GM21825 (cell line): ENCODE measurements around the gene TEK.
"Not testable (repeated sequence)": the region's sequence is repeated elsewhere in the genome, so short reads cannot be mapped to it uniquely, and the experiment has no call there.

Experiments used
- ATAC-seq: cut with Tn5 transposase; IDR thresholded peaks from one replicate; pipeline ENCODE4 v1.9.1; 2021; ENCODE audit warnings: mild to moderate bottlenecking, moderate library complexity; ENCODE audit not compliant: unreplicated experiment

TEK gene

GRCh38 chr9:27108981-27109541 lies at the start of gene TEK:
Gene TEK (plus strand): TSS chr9:27109225. CDS start chr9:27109591, 366 bp downstream.
- ATAC-seq: no peak

GRCh38 chr9:27059412-27059811 lies 49.6 kb upstream of the TEK start:
- ATAC-seq: no peak

- no peak for ATAC-seq
Observed at GRCh38 chr9:27059907-27060306, 49.1 kb upstream of the TEK start.

GRCh38 chr9:27065288-27065687 lies 43.7 kb upstream of the TEK start:
- no peak for ATAC-seq

- ATAC-seq: no peak
Observed at GRCh38 chr9:27073841-27074728, 34.9 kb upstream of the TEK start.

- ATAC-seq: no peak
Observed at GRCh38 chr9:27078685-27079084, 30.3 kb upstream of the TEK start.

GRCh38 chr9:27085456-27085855 lies 23.6 kb upstream of the TEK start:
- no peak for ATAC-seq

GRCh38 chr9:27086818-27087680 lies 22.0 kb upstream of the TEK start:
- no peak for ATAC-seq

GRCh38 chr9:27088981-27089380 lies 20.0 kb upstream of the TEK start:
- no peak for ATAC-seq

GRCh38 chr9:27089706-27090105 lies 19.3 kb upstream of the TEK start:
- ATAC-seq: no peak

GRCh38 chr9:27090231-27090630 lies 18.8 kb upstream of the TEK start:
- ATAC-seq: no peak

- ATAC-seq: no peak
Observed at GRCh38 chr9:27090711-27091110, 18.3 kb upstream of the TEK start.

- not testable (repeated sequence) for ATAC-seq
Observed at GRCh38 chr9:27092496-27092895, 16.5 kb upstream of the TEK start.

GRCh38 chr9:27093384-27094067 lies 15.5 kb upstream of the TEK start:
- ATAC-seq: not testable (repeated sequence)

GRCh38 chr9:27094640-27095298 lies 14.3 kb upstream of the TEK start:
- ATAC-seq: no peak

GRCh38 chr9:27107241-27107640 lies 1.8 kb upstream of the TEK start:
- ATAC-seq: no peak

- ATAC-seq: no peak
Observed at GRCh38 chr9:27109621-27110020, 596 bp downstream of the TEK start.

- no peak for ATAC-seq
Observed at GRCh38 chr9:27110181-27110580, 1.2 kb downstream of the TEK start.

GRCh38 chr9:27112235-27112634 lies 3.2 kb downstream of the TEK start:
- no peak for ATAC-seq

GRCh38 chr9:27117489-27118135 lies 8.6 kb downstream of the TEK start:
- no peak for ATAC-seq
